Measurements from ENCODE around the gene NUP58. TPM values are rescaled to one million over a fixed set of nuclear protein-coding genes. Genes with fewer than 3 reads are reported as not detected.

NUP58 gene
- 101 TPM for total RNA-seq (2021; ENCODE audit: unreplicated experiment)
- polyA plus RNA-seq (2012), result 36.9 and 39.6 TPM in 2 replicates
- percentile 96 among the genes with signal in this experiment for Bru-seq, nascent RNA
- BruChase-seq, experiment 1, labeled RNA remaining after a 6-hour chase, result percentile 98 among the genes with signal in this experiment
- percentile 97 among the genes with signal in this experiment for BruChase-seq, experiment 2, labeled RNA remaining after a 2-hour chase
- long read RNA-seq, full-length matches to known transcripts, result 123 of 160 reads
- long read RNA-seq, partial matches to known transcripts, result 15 of 160 reads
- long read RNA-seq, other reads (novel, unspliced or antisense), result 22 of 160 reads

GRCh38 chr13:25301347-25302113 lies at the start of gene NUP58:
Gene NUP58 (plus strand): TSS chr13:25301625. CDS start chr13:25301774, 149 bp downstream.
- TF ChIP-seq ZBTB33 (IDR thresholded peaks at IDR 0.05; ENCODE audit: extremely low read depth, insufficient replicate concordance, low read length) (no peak), POLR2A (IDR thresholded peaks at IDR 0.05; ENCODE audit: borderline replicate concordance, extremely low read depth, insufficient read depth, insufficient read length) (peak; percentile 64), POLR2AphosphoS5 (IDR thresholded peaks at IDR 0.05; ENCODE audit: low read depth, low read length) (peak; percentile 82), ZFX (IDR thresholded peaks at IDR 0.05) (peak; percentile 95), CBX3 (IDR thresholded peaks at IDR 0.05; ENCODE audit: low read depth) (0 out of 2 replicates have a peak, but pooled peaks have one; percentile 31), ZNF274 (IDR thresholded peaks at IDR 0.05; ENCODE audit: low read depth, low read length) (no peak), EGR1 (IDR thresholded peaks at IDR 0.05; ENCODE audit: low read depth) (peak; percentile 53; the same call in 1 of the 2 replicates), MAX (IDR thresholded peaks at IDR 0.05) (peak; percentile 81), SP1 (IDR thresholded peaks at IDR 0.05; ENCODE audit: low read depth) (peak; percentile 81)
- peak; percentile 79 for DNase-seq (ENCODE audit: low read depth, low spot score)
- Histone ChIP-seq H4K20me1 (ENCODE audit: insufficient read depth) (peaks cover 15% of the 10 kb centered on the region; the same call in 1 of the 2 replicates), H3K27me3 (ENCODE audit: insufficient read depth, low read length) (no peaks in the 10 kb centered on the region; the same call in 1 of the 2 replicates), H3K4me1 (ENCODE audit: control insufficient read depth in 1 of 2, insufficient read depth in 2 of 2, low read length in 2 of 2) (peaks cover 13 to 20% of the 10 kb centered on the region in 2 experiments), H2AFZ (ENCODE audit: low read depth, low read length, poor library complexity, severe bottlenecking) (peak within 1 kb of the TSS; percentile 67), H3K9ac (ENCODE audit: low read length) (peak within 1 kb of the TSS; percentile 88), H3K27ac (ENCODE audit: low read depth, low read length) (peak within 1 kb of the TSS; percentile 77), H3K9me3 (ENCODE audit: control insufficient read depth in 1 of 2, insufficient read depth in 1 of 2, low read depth in 1 of 2, low read length in 2 of 2) (no peaks in the 10 kb centered on the region), H3K4me3 (replicated peaks in 1 of 2; ENCODE audit: low read depth in 1 of 2, low read length in 2 of 2) (peak within 1 kb of the TSS; percentile 80 to 98), H3K4me2 (ENCODE audit: low read length) (peak within 1 kb of the TSS; percentile 75), H3K36me3 (ENCODE audit: control insufficient read depth in 1 of 2, insufficient read depth in 2 of 2, low read length in 2 of 2) (peaks cover 5 to 16% of the 10 kb centered on the region in 2 experiments; a peak in 3 of 4 replicates), H3K79me2 (ENCODE audit: insufficient read depth, low read length) (peaks cover 55% of the 10 kb centered on the region), H3K9me2 (ENCODE audit: insufficient read depth) (peaks cover 3% of the 10 kb centered on the region; the same call in 1 of the 2 replicates)
- intact Hi-C loops (cut with micrococcal nuclease), result no loop called here
- ATAC-seq, result peak; percentile 99
- ChIA-PET CTCF (no interaction called here), POLR2A (no interaction called here), RAD21 (ENCODE audit: low non-redundant PET in 1 of 2, low total read pairs in 2 of 2, uncharacterized antibody in 2 of 2, unreplicated experiment in 2 of 2) (no interaction called here)
- no TSS peak for BruUV-seq (replicated peaks)

Measured in HCT116 (cell line).